Activated T-helper 1 cell treated with anti-CD3 and anti-CD28 coated beads, Interleukin-12 subunit alpha, Interleukin-12 subunit beta, Interleukin-2, Interleukin-4 antibody, amounts not matched to agents 30 ng/mL and 10 ng/mL and 1 ng/mL, durations not matched to agents 14 hours and 24 hours and 36 hours (primary cell): Measurements from ENCODE around the gene RSRC1. TPM values are rescaled to one million over a fixed set of nuclear protein-coding genes. Genes with fewer than 3 reads are reported as not detected.

ENCODE experiments used
- DNase-seq: peaks from one replicate; pipeline ENCODE4 v3.0.0; 2021; ENCODE audit warnings: low spot score
- H3K27ac Mint-ChIP-seq: one replicate; pipeline ENCODE4 v1.8.0; 2021; ENCODE audit warnings: mild to moderate bottlenecking, mixed read lengths
- H3K27me3 Mint-ChIP-seq: one replicate; pipeline ENCODE4 v1.8.0; 2022; ENCODE audit warnings: mild to moderate bottlenecking, moderate library complexity, mixed read lengths; ENCODE audit not compliant: insufficient read depth
- H3K36me3 Mint-ChIP-seq: one replicate; pipeline ENCODE4 v1.8.0; 2021; ENCODE audit warnings: low read depth, mixed read lengths
- H3K4me1 Mint-ChIP-seq: one replicate; pipeline ENCODE4 v1.8.0; 2021; ENCODE audit warnings: low read depth, mixed read lengths
- H3K4me3 Mint-ChIP-seq: one replicate; pipeline ENCODE4 v1.8.0; 2021; ENCODE audit warnings: mild to moderate bottlenecking, moderate library complexity, mixed read lengths
- H3K9me3 Mint-ChIP-seq: one replicate; pipeline ENCODE4 v1.8.0; 2021; ENCODE audit warnings: mixed read lengths
- intact Hi-C: fragments of 100-400 bp; cut with micrococcal nuclease; formaldehyde crosslinking; loops from one replicate; pipeline ENCODE4 v1.15.1; 2024
- total RNA-seq: library from RNA; stranded (reverse); gene quantifications from 2 replicates; pipeline ENCODE4 v1.2.3, GENCODE V29; 2022

RSRC1 gene
- total RNA-seq, 1 donor from 2014 or later, result 41.8 TPM

GRCh38 chr3:158165730-158166129 is 55.8 kb downstream of the RSRC1 start:
- Mint-ChIP-seq H3K27me3 (no peaks in the 10 kb centered on the region), H3K4me3 (no peak overlapping the region), H3K4me1 (peaks cover 6% of the 10 kb centered on the region), H3K36me3 (peaks cover 4% of the 10 kb centered on the region), H3K9me3 (no peaks in the 10 kb centered on the region), H3K27ac (no peak overlapping the region)
- no peak for DNase-seq
- intact Hi-C loops, result no loop called here

DNA sequence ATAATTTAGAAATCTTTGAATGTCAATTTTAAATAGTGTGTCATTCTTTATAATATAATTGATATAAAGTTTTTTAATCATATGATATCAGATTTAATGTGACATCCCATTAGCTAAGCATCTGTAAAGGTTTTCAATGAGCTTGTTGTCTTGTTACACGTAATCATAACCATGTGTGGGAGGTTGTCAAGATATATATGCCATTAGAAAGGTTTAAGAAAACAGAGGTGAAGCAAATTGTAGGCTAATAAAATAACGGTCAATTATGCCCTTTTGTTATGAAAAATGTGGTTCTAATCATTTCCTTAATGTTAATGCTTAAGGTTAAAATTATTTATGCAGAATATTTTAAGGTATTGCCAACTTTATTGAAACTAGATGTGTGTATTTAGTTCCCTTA is 56.3 kb downstream of the RSRC1 start:
- H3K4me1 Mint-ChIP-seq, result peaks cover 6% of the 10 kb centered on the region
- no peak overlapping the region for H3K4me3 Mint-ChIP-seq
- no peaks in the 10 kb centered on the region for H3K9me3 Mint-ChIP-seq
- intact Hi-C loops, result no loop called here
- peaks cover 4% of the 10 kb centered on the region for H3K36me3 Mint-ChIP-seq
- H3K27me3 Mint-ChIP-seq, result no peaks in the 10 kb centered on the region
- no peak overlapping the region for H3K27ac Mint-ChIP-seq
- no peak for DNase-seq

DNA sequence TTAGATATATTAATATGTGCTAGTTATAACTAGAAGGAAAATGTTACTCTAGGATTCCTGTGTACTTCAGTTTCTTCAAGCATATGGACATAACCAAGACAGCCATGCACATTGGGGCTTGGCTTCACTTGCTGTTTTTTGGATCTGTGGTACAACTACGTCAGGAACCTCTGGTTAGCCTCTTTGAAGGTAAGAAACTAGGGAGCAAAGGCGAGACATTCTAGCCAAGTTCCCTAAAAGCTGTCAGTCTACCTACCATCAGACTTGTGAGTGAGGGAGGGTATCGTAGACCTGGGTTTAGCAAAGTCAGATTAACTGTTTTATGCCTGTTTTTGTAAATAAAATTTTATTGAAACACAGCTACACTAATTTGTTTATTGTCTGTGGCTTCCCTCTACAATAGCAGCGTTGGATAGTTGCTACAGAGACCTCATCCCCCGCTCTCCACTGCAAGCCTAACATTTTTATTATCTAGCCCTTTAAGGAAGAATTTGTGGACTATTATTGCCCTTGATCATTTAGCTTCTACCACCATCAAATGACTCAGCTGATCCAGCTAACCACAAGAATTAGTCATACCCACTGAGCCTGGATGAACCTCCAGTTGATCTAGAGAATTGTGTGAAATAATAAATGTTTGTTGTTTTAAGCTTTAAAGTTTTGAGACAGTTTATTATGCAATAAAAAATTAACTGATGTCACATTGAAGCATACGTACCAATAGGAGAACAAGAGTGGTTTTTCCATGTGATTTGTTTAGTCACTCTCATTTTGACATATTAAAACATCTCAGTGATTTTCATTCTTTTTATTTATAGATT is 58.1 kb downstream of the RSRC1 start:
- Mint-ChIP-seq H3K27ac (no peak overlapping the region), H3K27me3 (peaks cover 1% of the 10 kb centered on the region), H3K4me3 (no peak overlapping the region), H3K9me3 (no peaks in the 10 kb centered on the region), H3K4me1 (peaks cover 6% of the 10 kb centered on the region), H3K36me3 (peaks cover 4% of the 10 kb centered on the region)
- intact Hi-C loops, result no loop called here
- DNase-seq, result no peak

GRCh38 chr3:158169091-158169491 is 59.2 kb downstream of the RSRC1 start:
- Mint-ChIP-seq H3K4me3 (no peak overlapping the region), H3K9me3 (no peaks in the 10 kb centered on the region), H3K27me3 (peaks cover 1% of the 10 kb centered on the region), H3K4me1 (peaks cover 6% of the 10 kb centered on the region), H3K36me3 (peaks cover 4% of the 10 kb centered on the region), H3K27ac (no peak overlapping the region)
- DNase-seq, result no peak
- intact Hi-C loops, result no loop called here

DNA sequence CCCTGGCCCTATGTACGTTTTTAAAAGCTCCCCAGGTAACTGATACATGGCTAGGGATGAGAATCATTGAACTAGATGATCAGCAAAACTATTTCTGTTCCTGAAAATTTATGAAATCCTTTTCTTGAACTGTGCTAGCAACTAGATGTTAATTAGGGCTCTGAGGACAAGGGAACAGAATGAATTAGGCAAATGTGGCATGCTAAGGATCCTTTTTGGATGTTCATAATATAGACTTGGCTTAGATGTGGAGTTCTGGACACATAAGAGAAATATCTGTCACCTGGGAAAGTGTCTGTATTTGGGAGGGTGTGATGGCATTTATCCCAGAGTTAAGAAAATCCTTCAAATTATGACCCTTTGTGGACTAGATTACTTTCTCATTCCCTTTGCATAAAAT is 71.2 kb downstream of the RSRC1 start:
- Mint-ChIP-seq H3K27me3 (no peaks in the 10 kb centered on the region), H3K36me3 (peaks cover 2% of the 10 kb centered on the region), H3K4me1 (no peaks in the 10 kb centered on the region), H3K4me3 (no peak overlapping the region), H3K27ac (no peak overlapping the region), H3K9me3 (peaks cover 10% of the 10 kb centered on the region)
- no peak for DNase-seq
- intact Hi-C loops, result no loop called here

DNA sequence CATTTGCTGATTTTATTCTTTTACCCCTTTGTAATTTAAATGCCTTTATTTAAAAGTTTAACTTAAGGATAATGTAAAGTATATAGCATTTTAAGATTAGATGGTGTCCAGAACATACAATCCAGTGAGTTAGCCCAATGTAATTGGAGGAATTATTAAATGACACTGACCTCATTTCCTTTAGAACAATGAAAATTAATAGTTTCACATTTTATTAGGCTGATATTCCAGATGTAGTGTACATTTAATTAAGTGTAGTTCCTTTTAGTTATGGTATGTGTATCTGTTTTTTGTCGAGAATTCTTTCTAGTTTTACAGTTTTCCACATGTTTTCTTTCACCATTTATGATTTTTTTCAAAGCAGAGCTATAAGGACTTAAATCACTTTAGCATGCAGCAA is 75.8 kb downstream of the RSRC1 start:
- no peaks in the 10 kb centered on the region for H3K36me3 Mint-ChIP-seq
- H3K27me3 Mint-ChIP-seq, result no peaks in the 10 kb centered on the region
- intact Hi-C loops, result no loop called here
- no peak for DNase-seq
- no peak overlapping the region for H3K4me3 Mint-ChIP-seq
- no peak overlapping the region for H3K27ac Mint-ChIP-seq
- no peaks in the 10 kb centered on the region for H3K4me1 Mint-ChIP-seq
- H3K9me3 Mint-ChIP-seq, result no peaks in the 10 kb centered on the region

GRCh38 chr3:158200955-158201354 is 91.1 kb downstream of the RSRC1 start:
- intact Hi-C loops, result no loop called here
- Mint-ChIP-seq H3K36me3 (peaks cover 12% of the 10 kb centered on the region), H3K27ac (no peak overlapping the region), H3K27me3 (no peaks in the 10 kb centered on the region), H3K9me3 (peaks cover 42% of the 10 kb centered on the region), H3K4me3 (no peak overlapping the region), H3K4me1 (no peaks in the 10 kb centered on the region)
- DNase-seq, result no peak

- peaks cover 15% of the 10 kb centered on the region for H3K9me3 Mint-ChIP-seq
- H3K27me3 Mint-ChIP-seq, result no peaks in the 10 kb centered on the region
- peaks cover 12% of the 10 kb centered on the region for H3K36me3 Mint-ChIP-seq
- no peaks in the 10 kb centered on the region for H3K4me1 Mint-ChIP-seq
- DNase-seq, result no peak
- intact Hi-C loops, result no loop called here
- no peak overlapping the region for H3K27ac Mint-ChIP-seq
- H3K4me3 Mint-ChIP-seq, result no peak overlapping the region
These were observed 95.4 kb downstream of the RSRC1 start for GRCh38 chr3:158205324-158205723.

- H3K36me3 Mint-ChIP-seq, result peaks cover 12% of the 10 kb centered on the region
- H3K4me3 Mint-ChIP-seq, result no peak overlapping the region
- intact Hi-C loops, result no loop called here
- no peaks in the 10 kb centered on the region for H3K27me3 Mint-ChIP-seq
- DNase-seq, result no peak
- no peak overlapping the region for H3K27ac Mint-ChIP-seq
- no peaks in the 10 kb centered on the region for H3K4me1 Mint-ChIP-seq
- peaks cover 9% of the 10 kb centered on the region for H3K9me3 Mint-ChIP-seq
These were observed 96.1 kb downstream of the RSRC1 start for GRCh38 chr3:158205994-158206393.

- no peak overlapping the region for H3K27ac Mint-ChIP-seq
- H3K36me3 Mint-ChIP-seq, result peaks cover 3% of the 10 kb centered on the region
- H3K9me3 Mint-ChIP-seq, result no peaks in the 10 kb centered on the region
- no peak for DNase-seq
- no peaks in the 10 kb centered on the region for H3K27me3 Mint-ChIP-seq
- H3K4me3 Mint-ChIP-seq, result no peak overlapping the region
- intact Hi-C loops, result no loop called here
- H3K4me1 Mint-ChIP-seq, result no peaks in the 10 kb centered on the region
These were observed 100.2 kb downstream of the RSRC1 start for GRCh38 chr3:158210067-158210466.

GRCh38 chr3:158213461-158213860 is 103.6 kb downstream of the RSRC1 start:
- Mint-ChIP-seq H3K9me3 (no peaks in the 10 kb centered on the region), H3K27me3 (no peaks in the 10 kb centered on the region), H3K36me3 (peaks cover 3% of the 10 kb centered on the region), H3K4me1 (no peaks in the 10 kb centered on the region), H3K4me3 (no peak overlapping the region), H3K27ac (no peak overlapping the region)
- intact Hi-C loops, result no loop called here
- no peak for DNase-seq

DNA sequence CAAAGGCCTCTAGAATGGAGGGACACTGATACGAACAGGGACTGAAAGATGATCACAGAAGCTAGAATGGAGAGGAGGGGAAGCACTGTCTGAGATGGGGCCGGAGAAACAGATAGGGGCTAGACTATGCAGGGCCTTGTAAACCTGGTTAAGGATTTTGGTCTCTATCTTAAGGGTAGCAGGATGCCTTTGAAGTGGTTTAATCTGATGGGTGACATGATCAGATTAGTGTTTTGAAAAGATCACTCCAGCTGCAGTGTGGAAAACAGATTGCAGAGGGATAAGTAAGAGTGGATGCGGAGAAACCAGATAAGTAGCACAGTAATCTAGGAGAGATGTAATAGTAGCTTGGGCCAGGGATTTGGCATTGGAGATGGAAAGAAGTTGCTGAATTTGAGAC is 108.1 kb downstream of the RSRC1 start:
- no peak overlapping the region for H3K27ac Mint-ChIP-seq
- H3K4me1 Mint-ChIP-seq, result no peaks in the 10 kb centered on the region
- no peaks in the 10 kb centered on the region for H3K27me3 Mint-ChIP-seq
- DNase-seq, result no peak
- H3K4me3 Mint-ChIP-seq, result no peak overlapping the region
- intact Hi-C loops, result no loop called here
- peaks cover 3% of the 10 kb centered on the region for H3K36me3 Mint-ChIP-seq
- H3K9me3 Mint-ChIP-seq, result no peaks in the 10 kb centered on the region

DNA sequence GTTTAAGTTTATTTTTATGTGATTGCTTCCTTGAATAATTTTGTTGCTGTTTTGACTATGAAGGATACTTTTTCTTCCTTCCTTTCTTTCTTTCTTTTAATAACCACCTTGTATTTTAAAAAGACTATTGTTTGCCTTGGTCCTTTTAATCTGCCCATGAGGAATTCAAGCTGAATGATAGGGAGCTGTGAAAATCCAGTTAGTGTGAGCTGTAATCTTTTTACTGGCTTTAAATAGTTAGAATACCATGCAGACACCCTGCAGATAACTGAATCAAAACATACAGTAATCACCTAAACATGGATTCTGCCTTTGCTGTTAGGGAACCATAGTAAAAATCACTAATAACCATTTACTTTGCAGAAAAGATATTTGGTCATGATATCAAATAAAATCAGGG is 110.7 kb downstream of the RSRC1 start:
- no peaks in the 10 kb centered on the region for H3K36me3 Mint-ChIP-seq
- H3K27me3 Mint-ChIP-seq, result no peaks in the 10 kb centered on the region
- H3K27ac Mint-ChIP-seq, result no peak overlapping the region
- no peaks in the 10 kb centered on the region for H3K9me3 Mint-ChIP-seq
- no peaks in the 10 kb centered on the region for H3K4me1 Mint-ChIP-seq
- intact Hi-C loops, result loop anchor here (10.0 kb wide), 1 partner anchor 64 kb away; no protein-coding TSS in a partner anchor
- no peak for DNase-seq
- H3K4me3 Mint-ChIP-seq, result no peak overlapping the region

- Mint-ChIP-seq H3K4me3 (no peak overlapping the region), H3K27ac (no peak overlapping the region), H3K9me3 (no peaks in the 10 kb centered on the region), H3K27me3 (no peaks in the 10 kb centered on the region), H3K4me1 (no peaks in the 10 kb centered on the region), H3K36me3 (no peaks in the 10 kb centered on the region)
- intact Hi-C loops, result loop anchor here (10.0 kb wide), 1 partner anchor 63 kb away; no protein-coding TSS in a partner anchor
- no peak for DNase-seq
These were observed 111.5 kb downstream of the RSRC1 start for GRCh38 chr3:158221426-158221825.
